Naive thymus-derived CD4-positive, alpha-beta T cell (primary cell): ENCODE measurements around the gene ETV6. TPM values are rescaled to one million over a fixed set of nuclear protein-coding genes. Genes with fewer than 3 reads are reported as not detected.
A peak's percentile ranks its signal among the peaks of the same experiment; 100 is the strongest.

Experiments used
- ATAC-seq: fragments of 150-1000 bp; cut with Tn5 transposase; 2 replicates; pipeline ENCODE4 v1.10.0; 2021; ENCODE audit warnings: mild to moderate bottlenecking, moderate library complexity
- CTCF ChIA-PET: fragments of 350-600 bp; sonication (Branson Sonifier 250); formaldehyde crosslinking; loops from one replicate; lab custom pipeline; 2021; ENCODE audit warnings: antibody characterized with exemption; lab: Charles Lee
- POLR2A ChIA-PET: fragments of 350-600 bp; sonication (Branson Sonifier 250); formaldehyde crosslinking; loops from one replicate; lab custom pipeline; 2021; ENCODE audit warnings: antibody characterized with exemption, inconsistent platforms; lab: Charles Lee
- DNase-seq, 9 donors: peaks; one replicate each; pipeline versions ENCODE4 v3.0.0 to v3.0.0-alpha.2; 2020 to 2022; ENCODE audit warnings: mixed read lengths in 1 of 9
- H3K27ac ChIP-seq: one replicate; pipeline ENCODE4 v1.7.0; 2013; ENCODE audit warnings: mild to moderate bottlenecking, low read depth, low read length, moderate library complexity
- H3K27me3 ChIP-seq, 2 donors: one replicate each; pipeline ENCODE4 v1.7.0; 2013; ENCODE audit warnings: low read length in 2 of 2, mild to moderate bottlenecking in 2 of 2, moderate library complexity in 2 of 2; ENCODE audit not compliant: control insufficient read depth in 2 of 2, insufficient read depth in 2 of 2
- H3K36me3 ChIP-seq, 3 experiments: 1 replicate in 2 of 3; 2 replicates in 1 of 3; pipeline ENCODE4 v1.7.0; 2013; ENCODE audit warnings: low read length in 3 of 3, mild to moderate bottlenecking in 3 of 3, moderate library complexity in 1 of 3; ENCODE audit not compliant: insufficient read depth in 3 of 3, control insufficient read depth in 2 of 3
- H3K4me1 ChIP-seq, 2 donors: one replicate each; pipeline ENCODE4 v1.7.0; 2013; ENCODE audit warnings: low read length in 2 of 2, mild to moderate bottlenecking in 2 of 2, moderate library complexity in 1 of 2; ENCODE audit not compliant: control insufficient read depth in 2 of 2, insufficient read depth in 2 of 2
- H3K4me3 ChIP-seq: 2 replicates; pipeline ENCODE4 v1.7.0; 2013; ENCODE audit warnings: mild to moderate bottlenecking, low read length
- H3K9me3 ChIP-seq, 3 experiments: 1 replicate in 2 of 3; 2 replicates in 1 of 3; pipeline ENCODE4 v1.7.0; 2013; ENCODE audit warnings: low read length in 3 of 3; ENCODE audit not compliant: control insufficient read depth in 2 of 3
- H3K27ac Mint-ChIP-seq, 9 donors: one replicate each; pipeline ENCODE4 v1.8.0; 2020 to 2022; ENCODE audit warnings: mixed read lengths in 9 of 9, mild to moderate bottlenecking in 8 of 9, moderate library complexity in 5 of 9, inconsistent platforms in 2 of 9
- H3K27me3 Mint-ChIP-seq, 5 donors: one replicate each; pipeline ENCODE4 v1.8.0; 2021 to 2022; ENCODE audit warnings: mixed read lengths in 5 of 5, mild to moderate bottlenecking in 1 of 5
- H3K36me3 Mint-ChIP-seq, 5 donors: one replicate each; pipeline ENCODE4 v1.8.0; 2020 to 2022; ENCODE audit warnings: mixed read lengths in 5 of 5, mild to moderate bottlenecking in 3 of 5, inconsistent platforms in 1 of 5
- H3K4me1 Mint-ChIP-seq, 7 donors: one replicate each; pipeline ENCODE4 v1.8.0; 2020 to 2022; ENCODE audit warnings: mixed read lengths in 7 of 7, mild to moderate bottlenecking in 3 of 7, inconsistent platforms in 1 of 7
- H3K4me3 Mint-ChIP-seq, 10 donors: one replicate each; pipeline ENCODE4 v1.8.0; 2020 to 2022; ENCODE audit warnings: mild to moderate bottlenecking in 10 of 10, mixed read lengths in 10 of 10, moderate library complexity in 6 of 10, inconsistent platforms in 2 of 10
- H3K9me3 Mint-ChIP-seq, 11 donors: one replicate each; pipeline ENCODE4 v1.8.0; 2020 to 2022; ENCODE audit warnings: mixed read lengths in 11 of 11, mild to moderate bottlenecking in 4 of 11, inconsistent platforms in 1 of 11, moderate library complexity in 1 of 11
- intact Hi-C, 2 donors: fragments of 100-400 bp; cut with micrococcal nuclease; formaldehyde crosslinking; loops; one replicate each; pipeline ENCODE4 v1.15.1; 2023
- polyA plus RNA-seq, 2 donors: library from polyadenylated mRNA; unstranded; fragments of 300-500 nt; fragmentation: Illumina TruSeq; gene quantifications; one replicate each; pipeline ENCODE4 v1.2.3, GENCODE V29; 2021
- total RNA-seq, 6 experiments: library from RNA in 5 of 6; stranded (reverse) in 5 of 6; gene quantifications; 1 replicate in 5 of 6; 2 replicates in 1 of 6; pipeline ENCODE4 v1.2.3 and lab custom pipeline; 2021 to 2026

The ETV6 gene
- total and polyA plus RNA-seq, 7 experiments from 2014 or later = 2.2 to 70.3 (median 25.3) TPM

DNA sequence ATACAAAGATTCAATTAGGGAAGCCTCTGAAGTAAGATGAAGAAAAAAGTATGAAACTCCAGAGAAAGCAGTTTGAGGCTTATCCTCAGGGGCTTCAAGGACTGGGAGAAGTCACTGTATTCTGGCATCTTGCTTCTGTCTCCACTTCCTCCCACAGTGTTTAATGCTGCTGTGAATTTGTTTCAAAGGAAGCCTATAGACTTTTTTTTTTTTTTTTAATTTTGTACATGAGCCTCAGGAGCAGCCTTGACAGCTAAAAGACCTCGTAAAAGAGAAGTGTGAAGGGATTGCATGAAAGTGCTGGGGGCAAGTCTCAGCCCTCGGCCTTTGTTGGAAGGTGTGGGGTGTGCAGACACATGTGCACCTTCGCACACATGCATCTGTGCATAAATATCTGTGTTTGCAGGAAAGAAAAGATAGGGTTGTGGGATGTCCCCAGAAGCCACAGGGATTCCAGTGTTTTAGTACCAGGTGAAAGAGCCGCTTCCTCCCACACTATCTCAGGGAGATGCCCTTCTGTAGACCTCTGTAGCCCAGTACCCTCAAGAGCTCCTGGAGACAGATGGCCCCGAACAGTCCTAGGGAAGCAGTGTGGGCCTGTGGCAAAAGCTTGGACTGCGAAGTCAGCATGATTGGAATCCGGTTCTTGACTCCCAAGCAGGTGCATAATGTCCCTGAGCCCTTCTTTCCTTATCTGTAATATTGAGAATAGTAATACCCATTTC, 227.8 kb downstream of the ETV6 start:
- ChIA-PET CTCF (no interaction called here), POLR2A (interaction anchor here (0.8 kb wide), 1 partner anchor 22 kb away, joined by 3 read pairs; no protein-coding TSS in a partner anchor)
- Mint-ChIP-seq H3K36me3 (peaks cover 5 to 46% (median 25%) of the 10 kb centered on the region in 5 donors), H3K4me1 (peaks cover 28 to 68% (median 54%) of the 10 kb centered on the region in 7 donors), H3K4me3 (peak overlapping the region in 5 of 10 donors; percentile 20 to 59 (median 43)), H3K27ac (peak overlapping the region; percentile 57 to 87 (median 79)), H3K27me3 (no peaks in the 10 kb centered on the region), H3K9me3 (no peaks in the 10 kb centered on the region)
- ATAC-seq (no peak), DNase-seq (peak in 1 of 9 donors; percentile 18)
- Histone ChIP-seq H3K4me1 (peaks cover 0 to 20% of the 10 kb centered on the region in 2 donors), H3K4me3 (no peak overlapping the region), H3K9me3 (no peaks in the 10 kb centered on the region), H3K27me3 (no peaks in the 10 kb centered on the region), H3K27ac (peak overlapping the region; percentile 27), H3K36me3 (peaks cover 0 to 6% (median 0%) of the 10 kb centered on the region in 3 experiments)
- intact Hi-C loops = loop anchor here in 1 of 2 donors (2.0 to 5.0 kb wide), 3 partner anchors 14 to 225 kb away; no protein-coding TSS in a partner anchor

DNA sequence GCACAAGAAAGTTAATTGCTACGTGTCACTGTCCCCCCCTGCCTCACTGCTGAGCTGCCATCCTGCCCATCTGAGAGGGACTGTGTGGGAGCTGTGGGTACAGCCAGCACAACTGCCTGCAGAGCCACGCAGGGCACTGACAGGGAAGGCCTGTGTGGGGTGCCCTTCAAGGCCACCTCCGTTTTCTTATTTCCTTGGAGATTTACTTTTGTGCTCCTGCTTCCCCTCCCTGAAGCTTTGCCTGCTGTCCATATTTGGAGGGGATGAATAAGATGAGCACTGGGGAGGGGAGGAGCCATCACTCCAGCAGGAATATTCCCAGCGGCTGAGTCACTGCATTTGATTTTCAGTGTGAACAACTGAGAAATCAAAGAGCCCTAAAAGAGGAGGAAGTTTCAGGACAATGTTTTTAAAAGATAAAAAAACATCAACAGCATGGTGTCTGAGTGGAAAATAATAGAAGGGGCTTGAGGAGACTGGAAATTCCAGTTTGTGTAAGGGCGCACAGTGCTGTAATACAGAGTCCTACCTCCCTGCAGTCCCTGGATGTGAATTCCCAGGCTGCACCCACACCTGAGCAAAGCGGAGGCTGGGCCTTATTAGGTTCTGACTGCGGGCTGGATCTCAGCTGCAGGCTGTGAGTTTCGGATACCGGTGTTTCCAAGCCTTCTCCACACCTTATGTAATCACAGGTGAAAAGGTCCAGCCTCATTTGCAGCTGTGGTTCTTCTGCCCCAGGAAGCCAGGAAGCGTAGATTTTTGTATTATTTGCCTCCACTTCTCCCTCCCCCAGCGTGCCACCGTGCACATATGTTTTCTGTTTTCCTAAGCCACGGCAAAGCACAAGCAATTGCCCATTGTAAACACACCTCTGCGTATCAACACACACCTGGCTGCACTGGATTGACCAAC, 228.7 kb downstream of the ETV6 start:
- ATAC-seq = no peak
- Histone ChIP-seq H3K36me3 (peaks cover 0 to 6% (median 0%) of the 10 kb centered on the region in 3 experiments), H3K9me3 (no peaks in the 10 kb centered on the region), H3K27ac (no peak overlapping the region), H3K4me1 (peaks cover 0 to 20% of the 10 kb centered on the region in 2 donors), H3K27me3 (no peaks in the 10 kb centered on the region), H3K4me3 (no peak overlapping the region)
- no peak for DNase-seq
- no peaks in the 10 kb centered on the region for H3K9me3 Mint-ChIP-seq
- ChIA-PET POLR2A (interaction anchor here (0.8 kb wide), 1 partner anchor 22 kb away, joined by 3 read pairs; no protein-coding TSS in a partner anchor), CTCF (no interaction called here)
- intact Hi-C loops = loop anchor here in 1 of 2 donors (2.0 to 5.0 kb wide), 3 partner anchors 13 to 226 kb away; no protein-coding TSS in a partner anchor
- no peaks in the 10 kb centered on the region for H3K27me3 Mint-ChIP-seq
- peak overlapping the region in 2 of 9 donors; percentile 58 to 79 for H3K27ac Mint-ChIP-seq
- H3K4me1 Mint-ChIP-seq = peaks cover 29 to 66% (median 52%) of the 10 kb centered on the region in 7 donors
- no peak overlapping the region for H3K4me3 Mint-ChIP-seq
- peaks cover 3 to 45% (median 20%) of the 10 kb centered on the region in 5 donors for H3K36me3 Mint-ChIP-seq

DNA sequence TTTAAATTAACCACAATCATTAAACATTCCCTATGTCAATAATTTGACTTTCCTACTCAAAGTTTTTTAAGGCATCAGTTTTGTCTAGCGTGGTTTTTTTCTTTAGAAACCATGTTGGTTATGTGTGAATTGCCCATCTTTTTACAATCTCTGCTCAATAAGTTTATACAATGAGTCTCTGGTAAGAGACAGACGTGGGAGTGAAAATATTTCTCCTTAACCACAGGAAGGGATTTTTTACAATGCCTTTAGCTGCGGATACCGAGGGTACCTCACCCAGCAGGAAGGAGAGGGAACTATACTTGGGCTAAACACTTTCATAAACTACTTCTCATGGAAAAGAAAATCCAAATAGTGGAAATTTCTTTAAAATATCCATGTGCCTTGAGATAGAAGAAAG, 229.8 kb downstream of the ETV6 start:
- H3K27ac ChIP-seq = no peak overlapping the region
- ChIA-PET POLR2A (no interaction called here), CTCF (interaction anchor here (0.6 kb wide), 1 partner anchor 297 kb away, joined by 3 read pairs; no protein-coding TSS in a partner anchor)
- intact Hi-C loops = loop anchor here in 1 of 2 donors (5.0 kb wide), 1 partner anchor 227 kb away; no protein-coding TSS in a partner anchor
- no peaks in the 10 kb centered on the region for H3K9me3 Mint-ChIP-seq
- no peak for DNase-seq
- H3K27me3 ChIP-seq = no peaks in the 10 kb centered on the region
- peaks cover 9 to 53% (median 27%) of the 10 kb centered on the region in 5 donors for H3K36me3 Mint-ChIP-seq
- no peaks in the 10 kb centered on the region for H3K27me3 Mint-ChIP-seq
- peaks cover 28 to 72% (median 45%) of the 10 kb centered on the region in 7 donors for H3K4me1 Mint-ChIP-seq
- H3K27ac Mint-ChIP-seq = peak overlapping the region in 1 of 9 donors; percentile 46
- no peaks in the 10 kb centered on the region for H3K9me3 ChIP-seq
- H3K4me1 ChIP-seq = peaks cover 0 to 20% of the 10 kb centered on the region in 2 donors
- H3K4me3 Mint-ChIP-seq = no peak overlapping the region
- peaks cover 0 to 13% (median 0%) of the 10 kb centered on the region in 3 experiments for H3K36me3 ChIP-seq
- H3K4me3 ChIP-seq = no peak overlapping the region
- no peak for ATAC-seq

DNA sequence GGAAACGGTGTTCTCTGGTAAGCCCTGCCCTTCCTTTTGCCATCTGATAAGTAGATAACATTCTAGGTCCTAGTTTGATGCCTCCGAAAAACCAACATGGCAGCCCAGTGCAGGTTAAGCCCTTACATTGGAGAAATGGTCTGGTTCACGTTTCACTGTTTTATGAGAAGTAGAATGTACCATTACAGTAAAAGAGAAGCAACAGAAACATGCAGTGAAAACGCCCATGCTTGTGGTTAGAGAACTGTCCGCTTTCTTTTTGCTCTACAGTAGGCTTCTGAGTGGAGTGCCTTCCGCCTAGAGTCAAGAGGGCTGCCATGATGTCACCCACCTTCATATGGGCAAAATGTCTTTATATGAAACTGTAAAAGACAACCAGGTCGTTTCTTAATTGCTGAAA, 230.9 kb downstream of the ETV6 start:
- CTCF ChIA-PET = interaction anchor here (0.7 kb wide), 1 partner anchor 447 kb away, joined by 3 read pairs; no protein-coding TSS in a partner anchor
- intact Hi-C loops = no loop called here
- Mint-ChIP-seq H3K4me3 (no peak overlapping the region), H3K9me3 (no peaks in the 10 kb centered on the region), H3K27me3 (no peaks in the 10 kb centered on the region), H3K4me1 (peaks cover 21 to 65% (median 37%) of the 10 kb centered on the region in 7 donors), H3K27ac (peak overlapping the region in 3 of 9 donors; percentile 9 to 79 (median 21)), H3K36me3 (peaks cover 11 to 59% (median 35%) of the 10 kb centered on the region in 5 donors)
- POLR2A ChIA-PET = interaction anchor here (0.6 to 0.7 kb wide), 3 partner anchors 29 to 153 kb away, joined by 3 to 4 read pairs (median 3); no protein-coding TSS in a partner anchor
- peaks cover 0 to 24% (median 0%) of the 10 kb centered on the region in 3 experiments for H3K36me3 ChIP-seq
- H3K27me3 ChIP-seq = no peaks in the 10 kb centered on the region
- peaks cover 0 to 17% of the 10 kb centered on the region in 2 donors for H3K4me1 ChIP-seq
- no peak overlapping the region for H3K27ac ChIP-seq
- ATAC-seq (no peak), DNase-seq (no peak)
- H3K4me3 ChIP-seq = no peak overlapping the region
- no peaks in the 10 kb centered on the region for H3K9me3 ChIP-seq

DNA sequence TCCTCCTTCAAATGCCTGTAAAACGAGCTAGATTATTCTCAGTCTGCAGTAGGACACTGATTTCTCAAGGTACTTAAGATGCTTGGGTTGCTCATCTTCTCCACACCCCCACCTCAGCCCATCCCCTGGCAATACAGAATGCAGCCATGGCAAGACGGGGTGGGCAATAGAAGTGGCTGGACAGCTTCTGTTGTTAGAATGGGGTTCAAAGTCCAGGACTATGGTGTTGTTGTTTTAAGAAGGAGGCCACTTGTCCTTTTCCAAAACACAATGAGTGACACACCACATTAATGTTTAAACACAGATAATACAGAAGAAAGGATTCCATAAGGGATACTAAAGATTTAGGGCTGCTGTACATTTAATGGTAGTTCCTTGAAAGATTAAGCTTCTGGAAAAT, 232.4 kb downstream of the ETV6 start:
- Histone ChIP-seq H3K27me3 (no peaks in the 10 kb centered on the region), H3K36me3 (peaks cover 0 to 37% (median 3%) of the 10 kb centered on the region in 3 experiments), H3K27ac (no peak overlapping the region), H3K9me3 (no peaks in the 10 kb centered on the region), H3K4me3 (no peak overlapping the region), H3K4me1 (peaks cover 0 to 2% of the 10 kb centered on the region in 2 donors)
- intact Hi-C loops = no loop called here
- POLR2A ChIA-PET = no interaction called here
- CTCF ChIA-PET = no interaction called here
- no peak for DNase-seq
- Mint-ChIP-seq H3K36me3 (peaks cover 22 to 67% (median 49%) of the 10 kb centered on the region in 5 donors), H3K27ac (peak overlapping the region in 2 of 9 donors; percentile 36 to 38), H3K4me1 (peaks cover 7 to 59% (median 22%) of the 10 kb centered on the region in 7 donors), H3K9me3 (peaks cover 0 to 3% (median 0%) of the 10 kb centered on the region in 11 donors), H3K4me3 (no peak overlapping the region), H3K27me3 (no peaks in the 10 kb centered on the region)
- ATAC-seq = no peak
